Measurements from ENCODE around the gene SHB.

Gene SHB

GRCh38 chr9:37947471-37947870, 121.6 kb downstream of the SHB start:
- Histone ChIP-seq H3K36me3 (replicated peaks; ENCODE audit: low read depth, low read length) (peaks cover 4% of the 10 kb centered on the region), H3K4me3 (ENCODE audit: low read length) (no peak overlapping the region), H3K9ac (ENCODE audit: low read length) (no peak overlapping the region), H3K27me3 (ENCODE audit: low read depth, low read length) (no peaks in the 10 kb centered on the region), H3K4me1 (ENCODE audit: low read length) (peaks cover 13% of the 10 kb centered on the region), H3K27ac (ENCODE audit: low read length) (no peak overlapping the region), H2AFZ (ENCODE audit: low read depth, low read length) (no peak overlapping the region), H4K20me1 (ENCODE audit: insufficient read depth, low read length) (no peaks in the 10 kb centered on the region), H3K79me2 (ENCODE audit: low read length) (no peaks in the 10 kb centered on the region), H3K4me2 (ENCODE audit: low read length) (no peak overlapping the region), H3K9me3 (ENCODE audit: insufficient read depth, low read length) (no peaks in the 10 kb centered on the region)
- no peak for TF ChIP-seq CTCF (IDR thresholded peaks at IDR 0.05; ENCODE audit: low read depth, low read length)
- no peak for TF ChIP-seq EZH2phosphoT487 (IDR thresholded peaks at IDR 0.05; ENCODE audit: low read depth)

GRCh38 chr9:37946971-37947370, 122.1 kb downstream of the SHB start:
- Histone ChIP-seq H3K4me1 (ENCODE audit: low read length) (peaks cover 8% of the 10 kb centered on the region), H3K27ac (ENCODE audit: low read length) (no peak overlapping the region)

GRCh38 chr9:37946041-37946440, 123.0 kb downstream of the SHB start:
- Histone ChIP-seq H3K4me2 (ENCODE audit: low read length) (no peak overlapping the region), H3K79me2 (ENCODE audit: low read length) (no peaks in the 10 kb centered on the region), H3K4me3 (ENCODE audit: low read length) (no peak overlapping the region), H3K27ac (ENCODE audit: low read length) (no peak overlapping the region), H3K27me3 (ENCODE audit: low read depth, low read length) (no peaks in the 10 kb centered on the region), H3K9ac (ENCODE audit: low read length) (no peak overlapping the region), H2AFZ (ENCODE audit: low read depth, low read length) (no peak overlapping the region), H3K9me3 (ENCODE audit: insufficient read depth, low read length) (no peaks in the 10 kb centered on the region), H4K20me1 (ENCODE audit: insufficient read depth, low read length) (no peaks in the 10 kb centered on the region), H3K4me1 (ENCODE audit: low read length) (no peaks in the 10 kb centered on the region), H3K36me3 (replicated peaks; ENCODE audit: low read depth, low read length) (no peaks in the 10 kb centered on the region)
- TF ChIP-seq EZH2phosphoT487 (IDR thresholded peaks at IDR 0.05; ENCODE audit: low read depth) = no peak
- no peak for TF ChIP-seq CTCF (IDR thresholded peaks at IDR 0.05; ENCODE audit: low read depth, low read length)

More at GRCh38 chr9:37946971-37947370, 122.1 kb downstream of the SHB start:
- Histone ChIP-seq H2AFZ (ENCODE audit: low read depth, low read length) (no peak overlapping the region), H3K4me3 (ENCODE audit: low read length) (no peak overlapping the region), H3K79me2 (ENCODE audit: low read length) (no peaks in the 10 kb centered on the region), H3K27me3 (ENCODE audit: low read depth, low read length) (no peaks in the 10 kb centered on the region), H3K4me2 (ENCODE audit: low read length) (no peak overlapping the region), H3K9me3 (ENCODE audit: insufficient read depth, low read length) (no peaks in the 10 kb centered on the region), H4K20me1 (ENCODE audit: insufficient read depth, low read length) (no peaks in the 10 kb centered on the region), H3K36me3 (replicated peaks; ENCODE audit: low read depth, low read length) (no peaks in the 10 kb centered on the region), H3K9ac (ENCODE audit: low read length) (no peak overlapping the region)
- TF ChIP-seq EZH2phosphoT487 (IDR thresholded peaks at IDR 0.05; ENCODE audit: low read depth) (no peak), CTCF (IDR thresholded peaks at IDR 0.05; ENCODE audit: low read depth, low read length) (no peak)

GRCh38 chr9:37944671-37945481, 124.2 kb downstream of the SHB start:
- Histone ChIP-seq H3K9ac (ENCODE audit: low read length) (no peak overlapping the region), H3K36me3 (replicated peaks; ENCODE audit: low read depth, low read length) (no peaks in the 10 kb centered on the region), H2AFZ (ENCODE audit: low read depth, low read length) (no peak overlapping the region), H3K4me1 (ENCODE audit: low read length) (no peaks in the 10 kb centered on the region), H4K20me1 (ENCODE audit: insufficient read depth, low read length) (no peaks in the 10 kb centered on the region), H3K4me2 (ENCODE audit: low read length) (no peak overlapping the region), H3K27ac (ENCODE audit: low read length) (no peak overlapping the region), H3K79me2 (ENCODE audit: low read length) (no peaks in the 10 kb centered on the region), H3K9me3 (ENCODE audit: insufficient read depth, low read length) (no peaks in the 10 kb centered on the region), H3K4me3 (ENCODE audit: low read length) (no peak overlapping the region), H3K27me3 (ENCODE audit: low read depth, low read length) (no peaks in the 10 kb centered on the region)
- TF ChIP-seq CTCF (IDR thresholded peaks at IDR 0.05; ENCODE audit: low read depth, low read length) = no peak
- TF ChIP-seq EZH2phosphoT487 (IDR thresholded peaks at IDR 0.05; ENCODE audit: low read depth) = no peak
